NCI-H510A (cell line): ENCODE data around the gene ENPP5.

Experiments
- DNase-seq: peaks from one replicate; lab custom pipeline; 2025; lab: John Stamatoyannopoulos, UW

ENPP5 gene

GRCh38 chr6:46170357-46171289 lies at the start of gene ENPP5:
Gene ENPP5 (minus strand): TSS chr6:46170980. CDS start chr6:46168262, 2,718 bp downstream.
- peak; percentile 99 for DNase-seq

GRCh38 chr6:46219661-46220060 lies 48.9 kb upstream of the ENPP5 start:
- no peak for DNase-seq

DNA sequence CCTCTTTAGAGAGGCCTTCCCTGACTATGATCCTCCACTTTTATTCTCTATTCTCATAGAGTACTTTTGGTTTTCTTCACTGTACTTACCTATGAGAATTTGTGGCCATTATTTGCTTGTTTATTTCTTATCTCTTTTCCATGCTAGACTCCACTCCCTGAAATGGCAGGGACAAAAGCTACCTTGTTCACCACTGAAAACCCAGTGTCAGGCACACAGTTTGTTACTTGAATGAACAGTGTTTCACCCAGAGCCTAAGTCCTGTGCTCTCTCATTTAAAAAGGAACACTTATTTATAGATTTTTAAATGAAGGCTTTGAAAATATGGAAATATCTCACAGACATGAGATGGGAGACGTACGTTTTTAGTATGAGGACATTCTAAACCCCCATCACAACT lies 47.7 kb upstream of the ENPP5 start:
- no peak for DNase-seq

DNA sequence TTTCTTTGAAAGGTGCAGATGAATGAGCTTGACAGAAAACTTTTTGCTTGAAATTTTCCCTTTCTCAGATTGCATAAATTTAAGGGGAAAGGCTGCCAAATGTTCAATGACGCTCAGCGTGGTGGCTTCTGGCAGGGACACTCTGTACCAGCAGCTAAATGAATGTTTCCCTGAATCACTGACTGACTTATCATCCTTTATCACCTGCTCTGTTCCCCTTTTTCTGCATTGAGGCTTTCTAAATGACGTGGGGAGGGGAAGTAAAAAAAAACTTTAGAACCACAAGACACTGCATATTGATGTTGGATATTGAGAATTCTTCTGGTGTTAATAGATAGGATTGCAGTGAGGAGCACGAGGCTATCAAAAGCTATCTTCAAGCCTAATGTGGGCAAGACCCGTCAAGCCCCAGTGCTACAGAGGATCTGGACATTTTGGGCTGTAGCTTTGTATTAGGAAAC lies 46.9 kb upstream of the ENPP5 start:
- no peak for DNase-seq

DNA sequence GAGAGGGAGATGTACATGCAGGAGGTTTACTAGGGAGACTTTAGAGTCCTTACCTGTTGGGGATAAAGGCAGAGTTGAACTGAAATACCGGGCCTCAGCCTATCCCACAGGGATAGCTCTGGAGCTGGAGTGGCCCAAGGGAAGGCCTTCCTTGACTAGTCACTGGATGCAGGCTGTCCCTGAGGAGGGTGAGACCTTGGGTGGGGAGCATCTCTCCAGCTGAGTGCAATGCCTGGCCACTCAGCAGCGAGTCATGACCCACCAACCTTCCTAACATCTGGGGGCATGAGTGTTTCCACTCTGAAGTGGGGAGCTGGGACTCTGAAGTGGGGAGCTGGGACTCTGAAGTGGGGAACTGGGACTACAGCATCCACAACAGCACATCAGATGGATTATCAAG lies 46.1 kb upstream of the ENPP5 start:
- no peak for DNase-seq

- no peak for DNase-seq
Observed at GRCh38 chr6:46215777-46216176, 45.0 kb upstream of the ENPP5 start.

DNA sequence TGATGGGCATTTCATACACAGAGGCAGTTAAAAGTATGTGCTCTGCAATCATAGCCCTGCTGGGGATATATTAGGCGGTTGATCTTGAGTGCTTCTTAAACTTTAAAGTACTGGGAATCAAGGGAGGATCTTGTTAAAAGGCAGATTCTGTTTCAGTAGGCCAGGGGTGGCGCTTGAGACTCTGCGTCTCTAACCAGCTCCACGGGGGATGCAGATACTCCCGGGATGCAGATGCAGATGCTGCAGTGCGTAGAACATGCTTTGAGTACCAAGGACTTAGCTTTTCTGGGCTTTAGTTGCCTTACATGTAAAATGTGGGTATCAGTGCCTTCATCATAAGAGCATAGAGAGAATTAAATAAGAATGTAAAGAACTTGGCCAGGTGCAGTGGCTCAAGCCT lies 44.4 kb upstream of the ENPP5 start:
- DNase-seq = no peak

- DNase-seq = no peak
Observed at GRCh38 chr6:46211917-46212316, 41.1 kb upstream of the ENPP5 start.

GRCh38 chr6:46210294-46210693 lies 39.5 kb upstream of the ENPP5 start:
- DNase-seq = no peak

GRCh38 chr6:46208303-46208702 lies 37.5 kb upstream of the ENPP5 start:
- no peak for DNase-seq

GRCh38 chr6:46207174-46207573 lies 36.4 kb upstream of the ENPP5 start:
- DNase-seq = no peak

DNA sequence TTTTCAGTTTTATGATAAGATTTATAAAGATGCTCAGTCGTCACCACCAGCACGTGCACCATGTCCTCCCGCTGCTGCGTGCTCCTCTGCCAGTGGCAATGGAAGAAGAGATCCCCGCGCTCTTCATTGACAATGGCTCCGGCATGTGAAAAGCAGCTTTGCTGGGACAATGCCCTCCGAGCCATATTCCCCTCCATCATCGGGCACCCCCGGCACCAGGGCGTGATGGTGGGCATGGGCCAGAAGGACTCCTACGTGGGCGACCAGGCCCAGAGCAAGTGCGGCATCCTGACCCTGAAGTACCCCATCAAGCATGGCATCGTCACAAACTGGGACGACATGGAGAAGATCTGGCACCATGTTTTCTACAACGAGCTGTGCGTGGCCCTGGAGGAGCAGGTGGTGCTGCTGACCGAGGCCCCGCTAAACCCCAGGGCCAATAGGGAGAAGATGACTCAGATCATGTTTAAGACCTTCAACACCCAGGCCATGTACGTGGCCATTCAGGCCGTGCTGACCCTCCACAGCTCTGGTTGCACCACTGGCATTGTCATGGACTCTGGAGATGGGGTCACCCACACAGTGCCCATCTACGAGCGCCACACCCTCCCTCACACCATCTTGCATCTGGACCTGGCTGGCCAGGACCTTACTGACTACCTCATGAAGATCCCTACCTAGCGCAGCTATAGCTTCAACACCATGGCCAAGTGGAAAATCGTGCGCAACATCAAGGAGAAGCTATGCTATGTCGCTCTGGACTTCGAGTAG lies 34.3 kb upstream of the ENPP5 start:
- no peak for DNase-seq

DNA sequence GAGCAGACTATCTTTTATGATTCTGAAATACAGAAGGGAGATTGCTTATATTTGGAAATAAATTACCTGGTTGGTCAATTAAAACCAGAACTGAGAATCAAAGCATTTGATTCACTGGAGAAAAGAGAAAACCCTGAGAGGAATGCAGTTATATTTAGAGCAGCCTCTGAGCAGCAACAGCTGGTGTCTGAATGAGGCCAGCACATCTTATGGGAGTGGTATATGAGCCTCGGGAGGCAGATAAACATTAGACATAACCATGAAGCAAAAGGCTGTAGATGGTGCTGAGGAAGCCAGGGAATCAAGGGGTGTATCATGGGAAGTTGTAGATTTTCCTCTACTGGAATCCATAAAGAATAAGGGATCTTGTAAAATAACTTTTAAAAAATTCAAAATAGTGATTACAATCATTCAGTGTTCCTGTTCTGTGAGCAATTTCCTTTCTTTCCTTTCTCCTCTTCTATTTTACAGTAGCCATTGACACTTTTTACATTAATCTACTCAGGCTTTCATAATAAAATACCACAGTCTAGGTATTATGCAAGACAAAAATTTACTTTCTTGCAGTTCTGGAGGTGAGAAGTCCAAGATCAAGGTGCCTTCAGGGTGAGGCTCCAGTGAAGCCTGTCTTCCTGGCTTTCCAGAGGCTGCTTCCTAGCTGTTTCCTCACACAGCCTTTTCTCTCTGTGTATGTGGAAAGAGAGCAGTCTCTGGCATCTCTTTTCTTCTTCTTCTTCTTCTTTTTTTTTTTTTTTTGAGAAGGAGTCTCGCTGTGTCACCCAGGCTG lies 32.8 kb upstream of the ENPP5 start:
- DNase-seq = no peak

GRCh38 chr6:46201702-46202101 lies 30.9 kb upstream of the ENPP5 start:
- no peak for DNase-seq

DNA sequence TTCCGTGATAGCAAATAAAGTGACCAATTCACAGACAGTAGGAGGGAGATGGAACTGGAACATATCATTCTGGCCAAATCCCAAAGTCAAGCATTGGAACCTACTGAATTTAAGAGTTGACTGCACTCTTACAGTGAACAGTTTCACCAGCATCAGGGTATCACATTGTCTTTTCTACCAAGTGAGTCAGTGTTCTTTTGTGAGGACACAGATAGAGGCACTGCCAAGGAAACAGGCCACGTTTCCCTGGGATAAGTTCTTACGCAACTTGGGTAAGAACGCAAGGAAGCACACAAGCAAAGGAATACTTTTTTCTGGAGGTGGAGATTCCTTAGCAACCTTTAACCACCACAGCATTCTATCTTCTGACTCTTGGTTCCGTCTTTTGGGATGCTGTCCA lies 28.6 kb upstream of the ENPP5 start:
- no peak for DNase-seq

- no peak for DNase-seq
Observed at GRCh38 chr6:46191961-46192360, 21.2 kb upstream of the ENPP5 start.

DNA sequence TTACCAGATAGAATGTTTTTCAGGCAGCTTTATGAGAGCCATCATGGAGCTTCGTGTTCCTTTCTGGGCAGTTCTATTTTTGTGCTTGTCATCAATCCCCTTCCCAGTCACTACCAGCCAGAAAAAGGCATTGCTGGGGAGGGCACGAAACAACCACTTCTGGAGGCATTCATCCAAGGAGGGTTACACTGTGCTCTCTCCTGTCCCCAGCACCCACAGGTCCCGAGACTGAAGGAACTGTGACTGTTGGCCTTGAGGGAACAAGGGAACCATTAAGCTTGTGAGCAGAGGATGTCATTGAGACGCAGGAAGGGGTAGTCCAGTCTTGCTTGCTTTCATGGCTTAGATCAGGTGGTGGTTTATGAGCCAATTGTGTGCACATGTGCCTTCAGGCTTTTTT lies 20.1 kb upstream of the ENPP5 start:
- DNase-seq = no peak

GRCh38 chr6:46189726-46190125 lies 18.9 kb upstream of the ENPP5 start:
- no peak for DNase-seq

GRCh38 chr6:46186583-46186982 lies 15.8 kb upstream of the ENPP5 start:
- no peak for DNase-seq

- no peak for DNase-seq
Observed at GRCh38 chr6:46184114-46184513, 13.3 kb upstream of the ENPP5 start.

GRCh38 chr6:46175976-46176375 lies 5.2 kb upstream of the ENPP5 start:
- no peak for DNase-seq

- DNase-seq = no peak
Observed at GRCh38 chr6:46175446-46175845, 4.7 kb upstream of the ENPP5 start.
